Omental fat pad (tissue), 4 donors: ENCODE data around the gene AGBL3. TPM values are rescaled to one million over a fixed set of nuclear protein-coding genes. Genes with fewer than 3 reads are reported as not detected.

ENCODE experiments used
- ATAC-seq: fragments of 150-250 bp; one replicate; pipeline ENCODE4 v1.9.1; 2016; ENCODE audit warnings: mild to moderate bottlenecking, moderate library complexity; ENCODE audit not compliant: low FRiP score
- DNase-seq: peaks from one replicate; pipeline ENCODE4 v3.0.0-alpha.2; 2019; ENCODE audit warnings: low spot score
- CTCF ChIP-seq, 3 donors: fragments of 450-650 bp; IDR thresholded peaks; one replicate each; pipeline ENCODE4 v1.5.1; 2016 to 2017; ENCODE audit warnings: antibody characterized with exemption in 3 of 3, mild to moderate bottlenecking in 3 of 3, moderate library complexity in 2 of 3
- total RNA-seq, 4 donors: library from RNA; depleted of rRNA; stranded (reverse); fragments of >200 nt; gene quantifications; one replicate each; pipeline ENCODE4 v1.1.0, GENCODE V29; 2016

The AGBL3 gene
- total RNA-seq, 4 donors from 2014 or later: 1.6 to 3.2 (median 2.3) TPM

GRCh38 chr7:135152442-135152841, 166.1 kb downstream of the AGBL3 start:
- no peak for ATAC-seq
- TF ChIP-seq CTCF (IDR thresholded peaks at IDR 0.05): no peak

GRCh38 chr7:135154734-135155133, 168.4 kb downstream of the AGBL3 start:
- no peak for DNase-seq
- no peak for ATAC-seq
- no peak for TF ChIP-seq CTCF (IDR thresholded peaks at IDR 0.05)

More at GRCh38 chr7:135152442-135152841, 166.1 kb downstream of the AGBL3 start:
- no peak for DNase-seq

GRCh38 chr7:135156290-135156689, 170.0 kb downstream of the AGBL3 start:
- no peak for DNase-seq
- TF ChIP-seq CTCF (IDR thresholded peaks at IDR 0.05): no peak
- no peak for ATAC-seq

- ATAC-seq: no peak
- DNase-seq: no peak
- TF ChIP-seq CTCF (IDR thresholded peaks at IDR 0.05): no peak
Observed at GRCh38 chr7:135158141-135158655, 171.9 kb downstream of the AGBL3 start.

- no peak for TF ChIP-seq CTCF (IDR thresholded peaks at IDR 0.05)
- ATAC-seq: no peak
- DNase-seq: no peak
Observed at GRCh38 chr7:135158874-135159273, 172.6 kb downstream of the AGBL3 start.

GRCh38 chr7:135159359-135160085, 173.2 kb downstream of the AGBL3 start:
- TF ChIP-seq CTCF (IDR thresholded peaks at IDR 0.05): no peak
- DNase-seq (no peak), ATAC-seq (no peak)
